Bronchial epithelial cell (primary cell): ENCODE measurements around the gene IPMK. TPM values are rescaled to one million over a fixed set of nuclear protein-coding genes. Genes with fewer than 3 reads are reported as not detected.

ENCODE experiments used
- DNase-seq: peaks from one replicate; pipeline ENCODE4 v3.0.0-alpha.2; 2010; ENCODE audit warnings: low read depth
- FAIRE-seq: peaks from 2 replicates; lab custom pipeline; 2011; peaks lifted over from hg19 to GRCh38; lab: Jason Lieb, UNC
- H3K27me3 ChIP-seq: 2 replicates; pipeline ENCODE4 v1.5.1; 2011; ENCODE audit warnings: low read length; ENCODE audit not compliant: control insufficient read depth, insufficient read depth
- H3K36me3 ChIP-seq: 2 replicates; pipeline ENCODE4 v1.5.1; 2011; ENCODE audit warnings: low read length; ENCODE audit not compliant: control insufficient read depth, insufficient read depth
- H3K4me3 ChIP-seq: 2 replicates; pipeline ENCODE4 v1.5.1; 2011; ENCODE audit warnings: mild to moderate bottlenecking, low read depth, low read length, control low read depth
- total RNA-seq: library from RNA; depleted of rRNA; stranded (reverse); fragments of >200 nt; gene quantifications from 2 replicates; pipeline ENCODE4 v1.2.1, GENCODE V29; 2014
- TF ChIP-seq, protein P1 (sequence below): IDR thresholded peaks from 2 replicates; pipeline ENCODE4 v1.5.1; 2011; ENCODE audit warnings: mild to moderate bottlenecking, moderate library complexity, low read length, control low read depth, inconsistent platforms; ENCODE audit not compliant: insufficient read depth, severe bottlenecking

IPMK gene
- total RNA-seq, 1 donor from 2014 or later, result 6.3 TPM

DNA sequence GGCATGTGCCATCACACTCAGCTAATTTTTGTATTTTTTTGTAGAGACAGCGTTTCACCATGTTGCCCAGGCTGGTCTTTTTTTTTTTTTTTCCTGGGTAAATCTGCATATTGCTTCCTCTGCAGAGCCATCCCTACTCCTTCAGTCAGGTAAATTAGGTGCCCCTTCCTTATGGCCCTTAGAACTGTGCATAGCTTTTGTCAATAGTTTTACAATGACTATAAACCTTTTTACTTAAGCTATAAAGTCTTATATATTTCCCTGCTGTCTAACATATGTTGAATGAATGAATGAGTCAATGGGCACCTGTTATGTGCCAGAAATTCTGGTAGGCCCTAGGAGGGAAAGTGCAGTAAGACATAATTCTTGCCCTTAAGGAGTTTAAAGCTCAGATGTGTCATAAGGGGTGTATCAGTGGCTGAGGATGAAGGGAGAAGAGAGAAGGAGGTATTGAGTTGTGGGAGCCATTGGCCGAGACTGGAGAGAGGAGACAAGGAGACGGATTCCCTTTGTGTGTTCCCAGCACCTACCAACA is 36.5 kb upstream of the IPMK start:
- DNase-seq (no peak), FAIRE-seq (no peak)
- H3K27me3 ChIP-seq, result no peaks in the 10 kb centered on the region
- TF ChIP-seq, protein P1, sequence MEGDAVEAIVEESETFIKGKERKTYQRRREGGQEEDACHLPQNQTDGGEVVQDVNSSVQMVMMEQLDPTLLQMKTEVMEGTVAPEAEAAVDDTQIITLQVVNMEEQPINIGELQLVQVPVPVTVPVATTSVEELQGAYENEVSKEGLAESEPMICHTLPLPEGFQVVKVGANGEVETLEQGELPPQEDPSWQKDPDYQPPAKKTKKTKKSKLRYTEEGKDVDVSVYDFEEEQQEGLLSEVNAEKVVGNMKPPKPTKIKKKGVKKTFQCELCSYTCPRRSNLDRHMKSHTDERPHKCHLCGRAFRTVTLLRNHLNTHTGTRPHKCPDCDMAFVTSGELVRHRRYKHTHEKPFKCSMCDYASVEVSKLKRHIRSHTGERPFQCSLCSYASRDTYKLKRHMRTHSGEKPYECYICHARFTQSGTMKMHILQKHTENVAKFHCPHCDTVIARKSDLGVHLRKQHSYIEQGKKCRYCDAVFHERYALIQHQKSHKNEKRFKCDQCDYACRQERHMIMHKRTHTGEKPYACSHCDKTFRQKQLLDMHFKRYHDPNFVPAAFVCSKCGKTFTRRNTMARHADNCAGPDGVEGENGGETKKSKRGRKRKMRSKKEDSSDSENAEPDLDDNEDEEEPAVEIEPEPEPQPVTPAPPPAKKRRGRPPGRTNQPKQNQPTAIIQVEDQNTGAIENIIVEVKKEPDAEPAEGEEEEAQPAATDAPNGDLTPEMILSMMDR, result no peak
- H3K36me3 ChIP-seq, result no peaks in the 10 kb centered on the region
- no peak overlapping the region for H3K4me3 ChIP-seq

DNA sequence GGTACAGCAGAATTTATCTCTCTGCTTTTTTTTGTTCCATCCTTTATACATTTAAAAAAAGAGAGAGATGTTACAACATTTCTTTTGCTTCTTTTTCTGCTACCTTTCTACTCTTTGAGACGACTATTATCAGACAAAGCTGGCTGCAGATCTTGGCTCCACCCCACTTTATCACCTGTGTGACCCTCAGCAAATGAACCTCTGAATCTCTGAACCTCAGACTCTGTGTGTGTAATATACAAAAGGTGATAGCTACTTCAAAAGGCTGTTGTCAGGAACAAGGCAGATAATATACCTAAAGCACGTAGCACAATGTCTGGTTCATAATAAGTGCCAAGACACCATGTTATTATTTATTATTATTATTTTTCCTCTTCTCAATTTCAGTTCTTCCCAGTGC is 34.6 kb upstream of the IPMK start:
- TF ChIP-seq, protein P1, result no peak
- no peaks in the 10 kb centered on the region for H3K27me3 ChIP-seq
- H3K4me3 ChIP-seq, result no peak overlapping the region
- FAIRE-seq, result no peak
- DNase-seq, result no peak
- H3K36me3 ChIP-seq, result no peaks in the 10 kb centered on the region

DNA sequence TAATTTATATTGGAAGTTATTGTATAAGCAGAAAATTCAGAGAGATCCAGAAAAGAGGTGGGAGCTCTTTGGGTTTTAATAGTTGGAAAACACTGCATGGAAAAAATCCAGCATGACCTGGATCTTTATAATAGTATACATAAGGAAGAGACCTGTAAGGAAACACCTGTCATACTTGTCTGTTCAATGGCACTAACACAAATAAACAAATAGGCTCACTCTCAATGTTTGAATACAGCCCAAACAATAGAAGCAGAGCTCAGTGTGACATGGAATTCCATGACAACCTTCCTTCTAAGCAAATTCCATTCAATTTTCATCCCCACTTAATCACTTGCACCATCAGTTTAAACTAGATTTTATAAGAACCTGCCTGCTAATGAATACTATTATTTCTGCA is 33.0 kb upstream of the IPMK start:
- no peak for DNase-seq
- TF ChIP-seq, protein P1, result no peak

DNA sequence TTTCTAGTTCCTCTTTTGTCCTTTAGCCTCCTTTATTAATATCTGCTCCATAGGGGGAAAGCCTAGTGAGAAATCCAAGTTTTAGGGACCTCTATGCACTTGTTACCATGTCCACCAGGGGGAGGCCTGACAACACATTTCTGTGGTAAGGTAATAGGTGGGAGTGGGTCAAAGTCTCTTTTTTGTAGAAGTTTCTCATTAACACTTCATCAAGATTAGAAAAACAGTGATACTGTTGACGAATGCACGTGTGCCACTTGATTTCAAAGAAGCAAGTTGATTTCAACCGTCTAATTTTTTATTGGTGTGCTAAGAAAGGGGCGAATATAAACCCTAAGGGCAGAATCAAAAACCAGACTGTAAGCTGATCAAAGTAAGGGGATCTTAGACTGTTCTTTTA is 31.9 kb upstream of the IPMK start:
- Histone ChIP-seq H3K27me3 (no peaks in the 10 kb centered on the region), H3K36me3 (no peaks in the 10 kb centered on the region), H3K4me3 (no peak overlapping the region)
- FAIRE-seq (no peak), DNase-seq (peak; percentile 47)
- TF ChIP-seq, protein P1, result peak; percentile 79

More for the DNA sequence above, 33.0 kb upstream of the IPMK start:
- no peak for FAIRE-seq
- no peaks in the 10 kb centered on the region for H3K27me3 ChIP-seq
- H3K4me3 ChIP-seq, result no peak overlapping the region
- H3K36me3 ChIP-seq, result no peaks in the 10 kb centered on the region

DNA sequence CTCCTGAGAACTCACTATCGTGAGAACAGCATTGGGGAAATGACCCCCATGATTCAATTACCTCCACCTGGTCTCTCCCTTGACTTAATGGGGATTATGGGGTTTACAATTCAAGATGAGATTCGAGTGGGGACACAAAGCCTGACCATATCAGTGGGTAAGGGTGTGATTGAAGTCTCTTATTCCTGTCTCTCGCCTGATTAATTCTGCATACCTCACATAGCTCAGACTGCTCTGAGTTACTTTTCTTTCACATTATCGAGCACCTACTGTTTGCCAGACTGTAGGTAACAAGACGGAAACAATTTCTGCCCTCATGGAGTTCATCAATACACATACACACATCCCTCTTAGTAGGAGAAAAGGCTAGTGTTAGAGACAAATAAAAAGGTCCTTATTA is 26.3 kb upstream of the IPMK start:
- no peaks in the 10 kb centered on the region for H3K36me3 ChIP-seq
- DNase-seq (no peak), FAIRE-seq (no peak)
- TF ChIP-seq, protein P1, result no peak
- H3K27me3 ChIP-seq, result no peaks in the 10 kb centered on the region
- H3K4me3 ChIP-seq, result no peak overlapping the region
